ENCODE data around the gene AHCYL2.
"Not testable (repeated sequence)": the region's sequence is repeated elsewhere in the genome, so short reads cannot be mapped to it uniquely, and the experiment has no call there.

AHCYL2 gene

DNA sequence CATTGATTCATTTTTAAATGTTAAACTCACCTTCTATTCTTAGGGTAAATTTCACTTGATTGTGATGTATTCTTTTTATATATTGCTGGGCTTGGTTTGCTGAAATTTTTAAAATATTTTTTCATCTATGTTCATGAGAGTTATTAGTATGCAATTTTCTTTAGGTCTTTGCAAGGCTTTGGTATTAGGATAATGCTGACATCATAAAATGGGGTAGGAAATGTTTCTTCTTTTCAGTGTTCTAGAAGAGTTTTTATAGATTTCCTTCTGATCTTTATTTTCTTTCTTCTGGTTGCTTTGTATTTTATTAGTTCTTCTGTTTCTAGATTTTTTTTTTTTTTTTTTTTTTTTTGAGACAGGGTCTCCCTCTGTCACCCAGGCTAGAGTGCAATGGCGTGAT lies 56.3 kb downstream of the AHCYL2 start:
- FAIRE-seq = no peak
- DNase-seq (ENCODE audit: insufficient read length, low spot score) = no peak

DNA sequence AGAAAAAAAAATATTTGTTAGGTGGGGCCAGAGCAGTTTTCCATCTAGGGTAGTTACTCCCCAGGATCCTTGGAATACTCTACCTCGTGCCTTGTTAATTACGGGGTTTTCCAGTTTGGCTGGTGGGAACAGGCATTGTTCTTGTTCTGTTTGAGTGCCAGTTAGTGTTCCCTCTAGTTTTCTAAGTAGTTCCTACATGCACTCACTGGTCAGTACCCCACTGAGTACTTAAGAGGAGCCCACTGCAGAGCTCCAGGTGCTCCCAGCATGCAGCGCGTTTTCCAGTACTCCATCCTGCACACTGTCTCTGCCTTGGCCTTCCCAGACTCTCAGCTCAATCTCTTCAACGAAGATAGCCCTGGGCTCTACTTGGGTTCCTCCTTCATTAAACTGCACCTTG lies 58.0 kb downstream of the AHCYL2 start:
- FAIRE-seq (no peak), DNase-seq (ENCODE audit: insufficient read length, low spot score) (no peak)

DNA sequence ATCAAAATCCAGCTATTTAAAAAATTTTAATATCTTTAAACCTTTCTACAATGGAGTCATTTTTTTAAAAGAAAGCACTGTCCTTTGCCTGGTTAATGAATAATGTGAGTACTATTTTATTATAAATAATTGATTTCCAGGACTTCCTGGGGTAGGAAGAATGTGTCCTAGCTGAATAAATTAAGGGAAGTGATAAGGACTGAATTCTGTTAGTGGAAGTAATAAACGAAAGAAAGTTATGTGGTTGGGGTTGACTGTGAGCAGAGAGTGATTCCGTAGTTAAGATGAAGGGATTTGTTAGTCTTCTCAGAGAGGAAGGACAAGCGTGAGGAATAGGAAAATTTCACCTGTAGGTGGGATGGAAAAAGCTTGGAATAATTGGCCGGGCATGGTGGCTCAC lies 59.1 kb downstream of the AHCYL2 start:
- no peak for FAIRE-seq
- no peak for DNase-seq (ENCODE audit: insufficient read length, low spot score)

- FAIRE-seq (no peak), DNase-seq (ENCODE audit: insufficient read length, low spot score) (no peak)
Observed at GRCh38 chr7:129285111-129285510, 60.3 kb downstream of the AHCYL2 start.

DNA sequence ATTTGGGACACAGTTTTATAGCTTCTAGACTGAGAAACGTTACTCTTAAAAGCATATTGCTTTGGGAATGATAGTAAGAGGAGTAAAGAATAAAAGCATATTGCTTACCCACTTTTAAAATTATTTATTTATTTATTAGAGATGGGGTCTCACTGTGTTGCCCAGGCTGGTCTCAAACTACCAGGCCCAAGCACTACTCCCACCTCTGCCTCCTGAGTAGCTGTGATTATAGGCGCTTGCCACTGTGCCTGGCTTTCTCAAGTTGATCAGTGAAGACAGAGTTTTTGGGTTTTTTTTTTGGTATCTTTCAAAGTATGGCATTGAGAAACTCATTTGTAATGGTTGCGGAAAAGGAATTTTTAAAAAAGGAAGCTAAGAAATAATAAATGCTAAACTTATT lies 68.0 kb downstream of the AHCYL2 start:
- no peak for DNase-seq (ENCODE audit: insufficient read length, low spot score)
- FAIRE-seq = no peak

DNA sequence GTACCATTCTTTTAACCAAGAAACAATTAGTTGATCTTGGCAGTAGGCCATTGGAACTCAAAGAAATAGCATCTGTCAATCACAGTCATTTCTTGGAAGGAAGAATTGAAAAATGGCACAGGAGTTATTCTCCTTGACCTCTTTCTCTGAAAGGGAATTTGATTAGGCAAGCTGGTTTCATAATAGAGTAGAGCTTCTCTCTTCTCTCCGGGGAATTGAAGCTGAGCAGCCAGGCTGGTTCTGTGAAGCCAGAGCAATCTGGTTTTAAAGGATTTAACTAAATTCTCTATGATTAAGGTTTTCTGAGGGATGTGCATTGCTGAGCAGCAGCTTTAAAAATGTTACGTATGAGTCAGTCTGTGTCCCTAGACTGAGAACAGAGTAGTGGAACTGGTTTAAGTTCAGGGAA lies 70.2 kb downstream of the AHCYL2 start:
- DNase-seq (ENCODE audit: insufficient read length, low spot score) (no peak), FAIRE-seq (no peak)

- DNase-seq (ENCODE audit: insufficient read length, low spot score) (peak; percentile 22), FAIRE-seq (no peak)
Observed at GRCh38 chr7:129298268-129298893, 73.6 kb downstream of the AHCYL2 start.

- DNase-seq (ENCODE audit: insufficient read length, low spot score) (no peak), FAIRE-seq (no peak)
Observed at GRCh38 chr7:129299889-129300288, 75.1 kb downstream of the AHCYL2 start.

GRCh38 chr7:129300299-129300698 lies 75.5 kb downstream of the AHCYL2 start:
- DNase-seq (ENCODE audit: insufficient read length, low spot score); FAIRE-seq: not testable (repeated sequence)

- FAIRE-seq = no peak
- DNase-seq (ENCODE audit: insufficient read length, low spot score) = no peak
Observed at GRCh38 chr7:129307592-129307991, 82.8 kb downstream of the AHCYL2 start.

DNA sequence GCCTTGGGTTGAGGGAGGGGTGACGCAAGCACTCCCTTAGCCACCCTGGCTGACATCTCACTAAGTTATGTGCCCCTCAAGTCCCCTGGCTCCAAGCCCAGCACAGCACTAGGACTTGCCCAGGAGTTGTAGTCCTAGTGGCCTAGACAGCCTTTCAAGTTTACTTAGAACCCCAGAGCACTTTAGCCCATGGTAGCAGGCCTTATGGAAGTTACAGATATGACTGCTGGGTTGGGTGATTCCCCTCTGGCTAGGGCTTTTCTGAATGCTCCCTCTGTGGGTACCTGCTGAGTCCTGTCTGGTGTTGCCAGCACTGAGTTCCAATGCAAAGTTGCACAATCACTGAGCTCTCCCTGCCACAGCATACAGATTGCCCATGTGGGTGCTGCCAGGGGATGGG lies 83.2 kb downstream of the AHCYL2 start:
- DNase-seq (ENCODE audit: insufficient read length, low spot score) (no peak), FAIRE-seq (no peak)

DNA sequence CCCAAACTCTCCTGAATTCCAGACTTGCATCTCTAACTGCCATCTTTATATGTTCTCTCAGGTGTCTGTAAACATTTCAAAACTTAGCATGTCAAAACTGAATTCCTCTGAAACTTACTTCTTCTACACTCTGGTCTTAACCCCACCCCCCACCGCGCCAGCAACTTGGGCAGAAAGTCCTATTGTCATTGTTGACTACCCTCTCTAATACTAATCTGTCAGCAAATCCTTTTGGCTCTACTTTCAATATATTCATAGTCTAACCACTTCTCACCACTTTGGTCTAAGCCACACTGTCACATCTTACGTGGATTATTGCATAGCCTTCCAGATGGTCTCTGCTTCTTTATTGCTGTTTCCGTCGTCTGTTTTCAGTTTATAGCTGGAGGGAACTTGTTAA lies 86.6 kb downstream of the AHCYL2 start:
- DNase-seq (ENCODE audit: insufficient read length, low spot score) (no peak), FAIRE-seq (no peak)

GRCh38 chr7:129313282-129313681 lies 88.5 kb downstream of the AHCYL2 start:
- FAIRE-seq (no peak), DNase-seq (ENCODE audit: insufficient read length, low spot score) (no peak)

DNA sequence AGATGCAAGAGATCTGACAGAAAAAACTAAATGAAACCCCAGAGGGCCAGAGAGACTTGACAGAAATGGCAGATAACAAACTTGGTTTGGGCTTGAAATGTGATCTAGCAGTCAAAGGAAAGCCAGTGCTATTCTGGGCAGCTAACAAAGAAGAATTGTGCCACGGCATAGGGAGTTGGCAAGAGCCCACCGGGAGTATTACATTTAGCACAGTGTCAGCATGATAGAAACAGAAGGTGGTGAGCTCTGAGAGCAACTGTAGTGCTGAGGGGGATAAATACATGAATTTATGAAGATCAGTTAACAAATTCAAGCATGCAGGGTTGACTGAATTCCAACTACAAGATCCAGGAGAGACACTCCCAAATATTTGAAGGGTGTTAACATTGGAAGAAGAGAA lies 91.1 kb downstream of the AHCYL2 start:
- DNase-seq (ENCODE audit: insufficient read length, low spot score) (no peak), FAIRE-seq (no peak)

DNA sequence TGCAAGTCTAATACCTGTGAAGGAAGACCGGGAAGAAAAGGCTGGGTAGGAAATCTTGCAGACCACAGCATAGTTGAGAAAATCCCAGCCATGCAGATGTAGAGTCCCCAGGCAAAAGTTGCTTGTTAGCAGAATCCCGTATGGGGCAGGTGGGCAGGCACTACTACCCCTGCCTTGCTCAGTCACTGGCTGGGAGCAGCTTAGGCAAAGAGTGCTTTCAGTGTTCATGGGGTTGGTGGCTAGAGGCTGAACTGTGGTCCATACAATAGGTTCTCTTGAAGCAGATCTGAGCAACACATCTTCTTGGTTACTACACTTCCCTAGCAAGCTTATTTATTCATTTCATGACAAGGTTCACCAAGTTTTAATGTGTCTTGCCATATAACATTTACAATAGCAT lies 92.6 kb downstream of the AHCYL2 start:
- FAIRE-seq (no peak), DNase-seq (ENCODE audit: insufficient read length, low spot score) (no peak)

- no peak for FAIRE-seq
- DNase-seq (ENCODE audit: insufficient read length, low spot score) = no peak
Observed at GRCh38 chr7:129327076-129327475, 102.2 kb downstream of the AHCYL2 start.

DNA sequence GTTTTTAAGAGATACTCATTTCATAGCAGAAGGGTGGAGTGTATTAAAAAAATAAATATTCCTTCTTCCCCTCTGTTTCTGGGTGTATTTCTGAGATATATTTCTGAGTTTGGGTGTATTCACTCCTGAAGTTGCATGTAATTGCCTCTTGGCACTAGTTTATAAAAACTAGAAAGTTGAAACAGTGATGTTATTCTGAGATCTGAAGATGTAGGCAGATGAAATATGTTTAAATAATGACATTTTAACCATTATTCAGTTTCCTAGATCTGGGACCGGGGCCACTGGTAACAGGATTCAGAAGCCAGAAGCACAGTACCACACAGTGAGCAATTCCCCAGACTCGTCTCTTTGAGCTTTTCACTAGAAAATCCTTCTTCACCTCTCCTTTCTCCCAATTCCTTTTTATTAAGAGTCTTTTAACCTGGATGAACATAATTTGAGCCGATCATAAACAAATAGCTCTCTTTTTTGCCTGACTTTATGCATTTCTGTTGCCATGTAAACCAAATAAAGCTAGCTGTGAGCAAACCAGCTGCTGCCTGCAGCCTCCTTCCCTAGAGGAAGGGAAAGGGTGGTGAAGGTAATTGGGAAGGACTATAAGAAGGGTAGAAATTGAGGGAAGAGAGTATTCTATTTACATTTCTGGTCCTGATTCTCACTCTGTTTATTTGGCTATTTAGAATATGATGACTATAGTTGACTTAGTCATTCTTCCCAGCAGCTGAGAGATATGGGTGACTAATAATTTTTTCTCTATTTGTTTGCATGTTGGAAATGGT lies 107.6 kb downstream of the AHCYL2 start:
- DNase-seq (ENCODE audit: insufficient read length, low spot score) (peak; percentile 4), FAIRE-seq (no peak)

- DNase-seq (ENCODE audit: insufficient read length, low spot score) (no peak), FAIRE-seq (no peak)
Observed at GRCh38 chr7:129334473-129334872, 109.6 kb downstream of the AHCYL2 start.

DNA sequence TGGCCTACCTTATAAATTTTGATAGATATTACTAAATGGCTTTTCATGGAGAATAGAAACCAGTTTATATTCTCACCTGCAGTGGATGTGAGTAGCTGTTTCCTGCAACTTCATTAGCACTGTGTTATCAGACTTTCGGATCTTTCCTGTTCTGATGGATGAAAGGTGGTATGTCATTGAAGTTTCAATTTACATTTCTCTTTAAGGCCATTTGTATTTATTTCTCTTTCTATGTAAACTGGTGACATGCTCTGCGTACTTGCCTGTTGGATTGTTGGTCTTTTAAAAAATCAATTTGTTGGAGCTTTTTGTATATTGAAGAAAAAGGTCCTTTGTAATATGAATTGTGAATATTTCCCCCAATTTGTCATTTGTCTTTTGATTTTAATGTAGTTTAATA lies 113.6 kb downstream of the AHCYL2 start:
- DNase-seq (ENCODE audit: insufficient read length, low spot score) (no peak), FAIRE-seq (no peak)

- DNase-seq (ENCODE audit: insufficient read length, low spot score) = no peak
- FAIRE-seq = no peak
Observed at GRCh38 chr7:129341212-129341611, 116.4 kb downstream of the AHCYL2 start.

GRCh38 chr7:129341816-129342806 lies 117.3 kb downstream of the AHCYL2 start:
- FAIRE-seq (no peak), DNase-seq (ENCODE audit: insufficient read length, low spot score) (no peak)
